Keratinocyte (primary cell): ENCODE data around the gene MTPN. TPM values are rescaled to one million over a fixed set of nuclear protein-coding genes. Genes with fewer than 3 reads are reported as not detected.

Experiments used
- DNase-seq: peaks from one replicate; pipeline ENCODE4 v3.0.0-alpha.2; 2011; ENCODE audit warnings: low read depth, missing footprints, low spot score
- FAIRE-seq: peaks from 2 replicates; lab custom pipeline; 2011; peaks lifted over from hg19 to GRCh38; lab: Jason Lieb, UNC
- H2AFZ ChIP-seq: 2 replicates; pipeline ENCODE4 v1.6.0; 2012; ENCODE audit warnings: low read length, control low read depth, inconsistent platforms; ENCODE audit not compliant: control insufficient read depth
- H3K27ac ChIP-seq: 2 replicates; pipeline ENCODE4 v1.5.1; 2011; ENCODE audit warnings: low read length; ENCODE audit not compliant: control insufficient read depth, insufficient read depth
- H3K27me3 ChIP-seq: 3 replicates; pipeline ENCODE4 v1.6.0; 2011; ENCODE audit warnings: low read length; ENCODE audit not compliant: control insufficient read depth, insufficient read depth; ENCODE audit errors: extremely low read depth
- H3K36me3 ChIP-seq, 2 experiments: 2 replicates in 1 of 2; 3 replicates in 1 of 2; pipeline ENCODE4 v1.5.1; 2011; ENCODE audit warnings: low read length in 2 of 2, mild to moderate bottlenecking in 1 of 2; ENCODE audit not compliant: control insufficient read depth in 2 of 2, insufficient read depth in 2 of 2; ENCODE audit errors: extremely low read depth in 1 of 2
- H3K4me1 ChIP-seq: 3 replicates; pipeline ENCODE4 v1.5.1; 2011; ENCODE audit warnings: low read length; ENCODE audit not compliant: control insufficient read depth, insufficient read depth; ENCODE audit errors: extremely low read depth
- H3K4me2 ChIP-seq: 3 replicates; pipeline ENCODE4 v1.6.0; 2011; ENCODE audit warnings: low read depth, low read length; ENCODE audit not compliant: control insufficient read depth, insufficient read depth; ENCODE audit errors: extremely low read depth
- H3K4me3 ChIP-seq, 3 experiments: fragments of 200-600 bp in 1 of 3; sonication (generic) in 1 of 3; 2 replicates in 2 of 3; 3 replicates in 1 of 3; pipeline ENCODE4 v1.5.1; 2011 to 2016; ENCODE audit warnings: low read length in 3 of 3, mild to moderate bottlenecking in 3 of 3, control low read depth in 2 of 3, inconsistent platforms in 1 of 3, low read depth in 1 of 3, mixed read lengths in 1 of 3, mixed run types in 1 of 3, moderate library complexity in 1 of 3; ENCODE audit not compliant: control insufficient read depth in 2 of 3, insufficient read depth in 2 of 3; ENCODE audit errors: extremely low read depth in 1 of 3
- H3K79me2 ChIP-seq: 2 replicates; pipeline ENCODE4 v1.6.0; 2012; ENCODE audit warnings: low read length; ENCODE audit not compliant: control insufficient read depth, insufficient read depth
- H3K9ac ChIP-seq: 3 replicates; pipeline ENCODE4 v1.6.0; 2011; ENCODE audit warnings: low read length; ENCODE audit not compliant: control insufficient read depth, insufficient read depth; ENCODE audit errors: extremely low read depth
- H3K9me1 ChIP-seq: 3 replicates; pipeline ENCODE4 v1.6.0; 2011; ENCODE audit warnings: low read length; ENCODE audit not compliant: control insufficient read depth, insufficient read depth; ENCODE audit errors: extremely low read depth
- H3K9me3 ChIP-seq: 2 replicates; pipeline ENCODE4 v1.5.1; 2012; ENCODE audit warnings: low read depth, low read length; ENCODE audit not compliant: control insufficient read depth
- H4K20me1 ChIP-seq: 3 replicates; pipeline ENCODE4 v1.6.0; 2011; ENCODE audit warnings: low read length; ENCODE audit not compliant: control insufficient read depth, insufficient read depth; ENCODE audit errors: extremely low read depth
- CTCF ChIP-seq, 3 experiments: IDR thresholded peaks in 1 of 3; conservative IDR thresholded peaks in 1 of 3; optimal IDR thresholded peaks in 1 of 3; 2 replicates in 2 of 3; 3 replicates in 1 of 3; pipeline versions ENCODE3 to v1.5.1; 2011; ENCODE audit warnings: low read length in 3 of 3, mild to moderate bottlenecking in 3 of 3, moderate library complexity in 2 of 3, control low read depth in 1 of 3, inconsistent platforms in 1 of 3; ENCODE audit not compliant: insufficient read depth in 2 of 3; ENCODE audit errors: extremely low read depth in 1 of 3
- EZH2 ChIP-seq: IDR thresholded peaks from one replicate; pipeline ENCODE4 v1.6.1; 2012; ENCODE audit warnings: inconsistent platforms, mild to moderate bottlenecking, low read length, moderate library complexity
- dilution Hi-C: fragments of 300-500 bp; cut with MboI; formaldehyde crosslinking; loops from one replicate; pipeline ENCODE4 v1.7.0; 2020; ENCODE audit warnings: low sequenced_read_pairs; ENCODE audit not compliant: extremely low pct_ligation_motif_present
- polyA plus RNA-seq, 5 experiments: library from polyadenylated mRNA; depleted of rRNA in 3 of 5; stranded (reverse) in 3 of 5; stranded (forward) in 1 of 5; unstranded in 1 of 5; fragments of >200 nt; gene quantifications; 1 replicate in 1 of 5; 2 replicates in 3 of 5; 3 replicates in 1 of 5; pipeline versions ENCODE4 v1.2.1 to v1.2.3, GENCODE V29; 2011 to 2012; ENCODE audit warnings: missing spikeins in 2 of 5, low read depth in 1 of 5, low replicate concordance in 1 of 5

The MTPN gene
- polyA plus RNA-seq, 1 donor (not counting 4 experiments of a cell fraction or from before 2014, with no cell fraction given) = 151 TPM

GRCh38 chr7:135946289-135947055, 30.7 kb downstream of the MTPN start:
- Histone ChIP-seq H3K9me3 (no peaks in the 10 kb centered on the region), H2AFZ (no peak overlapping the region), H3K79me2 (peaks cover 55% of the 10 kb centered on the region), H3K36me3 (peaks cover 7 to 10% of the 10 kb centered on the region in 2 experiments), H3K4me2 (no peak overlapping the region), H3K9ac (no peak overlapping the region), H3K27ac (no peak overlapping the region), H3K27me3 (no peaks in the 10 kb centered on the region), H4K20me1 (no peaks in the 10 kb centered on the region), H3K4me3 (no peak overlapping the region), H3K4me1 (no peaks in the 10 kb centered on the region), H3K9me1 (no peaks in the 10 kb centered on the region)
- no peak for TF ChIP-seq CTCF (optimal IDR thresholded peaks at IDR 0.05 in 1 of 3, IDR thresholded peaks at IDR 0.05 in 1 of 3, conservative IDR thresholded peaks at IDR 0.05 in 1 of 3; ENCODE audit: extremely low read depth in 1 of 3, insufficient read depth in 2 of 3, low read length in 3 of 3)
- TF ChIP-seq EZH2 = no peak
- no peak for DNase-seq
- dilution Hi-C loops = no loop called here
- FAIRE-seq = no peak

- Histone ChIP-seq H3K4me1 (no peaks in the 10 kb centered on the region), H2AFZ (no peak overlapping the region), H3K27ac (no peak overlapping the region), H3K79me2 (peaks cover 65% of the 10 kb centered on the region), H3K9me3 (no peaks in the 10 kb centered on the region), H3K27me3 (no peaks in the 10 kb centered on the region), H3K9ac (no peak overlapping the region), H4K20me1 (no peaks in the 10 kb centered on the region), H3K4me3 (no peak overlapping the region), H3K36me3 (peaks cover under 1 to 1% of the 10 kb centered on the region in 2 experiments), H3K9me1 (no peaks in the 10 kb centered on the region), H3K4me2 (no peak overlapping the region)
- FAIRE-seq (peak; percentile 55), DNase-seq (no peak)
- no peak for TF ChIP-seq CTCF (optimal IDR thresholded peaks at IDR 0.05 in 1 of 3, IDR thresholded peaks at IDR 0.05 in 1 of 3, conservative IDR thresholded peaks at IDR 0.05 in 1 of 3; ENCODE audit: extremely low read depth in 1 of 3, insufficient read depth in 2 of 3, low read length in 3 of 3)
- TF ChIP-seq EZH2 = no peak
- dilution Hi-C loops = no loop called here
Observed at GRCh38 chr7:135944753-135945152, 32.4 kb downstream of the MTPN start.
